GM18499 (cell line): ENCODE measurements around the gene KLF7.

ENCODE experiments used
- ATAC-seq: cut with Tn5 transposase; IDR thresholded peaks from one replicate; pipeline ENCODE4 v1.9.1; 2021; ENCODE audit warnings: moderate number of reproducible peaks; ENCODE audit not compliant: insufficient read depth, unreplicated experiment

The KLF7 gene

GRCh38 chr2:207130958-207131521 lies 34.7 kb downstream of the KLF7 start:
- ATAC-seq, result no peak

DNA sequence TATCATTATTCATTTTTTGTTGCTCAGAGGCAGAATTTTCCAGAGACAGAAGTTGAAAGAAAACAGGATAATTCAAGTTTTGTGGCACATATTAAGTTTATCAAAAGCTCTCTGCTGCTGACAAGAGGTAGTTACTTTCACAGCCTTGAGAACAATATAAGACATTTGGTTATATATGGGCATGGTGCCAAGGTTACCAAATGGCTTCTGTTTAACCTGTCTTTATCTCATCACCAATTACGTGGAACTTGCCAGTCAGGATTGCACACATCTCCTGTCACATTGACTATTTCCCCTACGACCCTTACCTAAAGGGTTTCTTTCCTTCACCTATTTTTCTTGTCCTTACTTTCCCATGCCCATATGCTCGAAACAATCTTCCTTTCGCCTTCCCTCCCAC lies 35.9 kb downstream of the KLF7 start:
- ATAC-seq, result no peak

GRCh38 chr2:207128867-207129266 lies 36.9 kb downstream of the KLF7 start:
- ATAC-seq, result no peak

- no peak for ATAC-seq
Measured at GRCh38 chr2:207126724-207127308, 38.9 kb downstream of the KLF7 start.

GRCh38 chr2:207123776-207124391 lies 41.9 kb downstream of the KLF7 start:
- ATAC-seq, result no peak

GRCh38 chr2:207123335-207123744 lies 42.4 kb downstream of the KLF7 start:
- no peak for ATAC-seq

DNA sequence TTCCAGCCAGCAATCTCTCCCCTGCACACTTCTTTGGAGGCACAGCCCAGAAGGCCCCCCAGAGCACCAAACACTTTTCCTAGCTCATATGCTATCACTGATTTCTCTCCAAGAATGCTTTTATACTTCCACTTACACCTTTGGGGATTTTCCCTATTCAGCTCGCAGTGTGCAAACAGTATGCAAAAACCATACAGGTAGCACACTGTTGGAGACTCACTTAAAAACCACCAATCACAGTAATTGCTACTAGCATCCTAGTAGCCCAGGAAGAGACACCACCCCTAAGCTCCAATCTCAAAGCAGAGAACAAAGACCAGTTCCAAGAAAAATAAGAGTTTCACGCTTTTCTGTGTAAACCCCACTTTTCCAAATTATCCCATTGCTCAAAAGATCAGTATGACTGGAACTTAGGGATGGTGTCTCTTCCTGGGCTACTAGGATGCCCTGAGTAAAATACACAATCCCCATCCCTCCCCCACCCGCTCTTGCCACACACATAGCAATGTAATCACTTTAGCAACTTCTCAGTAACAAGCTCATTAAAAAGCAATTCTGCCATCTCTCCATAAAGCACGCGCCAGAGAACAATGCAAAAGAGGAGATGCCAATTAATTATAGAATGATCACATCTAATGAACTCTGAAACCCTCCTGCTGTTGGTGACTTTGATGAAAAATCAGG lies 43.0 kb downstream of the KLF7 start:
- ATAC-seq, result no peak

DNA sequence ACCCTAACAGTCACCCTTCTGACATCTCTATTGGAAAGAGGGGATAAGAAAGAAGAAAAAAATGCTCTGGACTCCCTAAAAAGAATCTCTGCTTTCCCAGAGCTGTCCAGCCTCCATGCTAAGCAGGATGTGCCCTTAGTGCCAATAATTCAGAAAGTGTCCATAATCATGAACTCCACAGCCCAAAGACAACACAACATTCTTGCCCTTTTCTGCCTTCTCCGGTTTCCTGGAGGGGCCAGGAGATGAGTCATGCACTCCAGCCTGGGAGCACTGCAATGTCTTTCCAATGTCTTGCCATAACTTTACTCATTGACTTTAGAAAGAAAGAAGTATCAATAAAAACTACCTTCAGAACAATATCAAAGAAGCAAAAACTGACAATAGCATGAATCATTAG lies 44.0 kb downstream of the KLF7 start:
- ATAC-seq, result no peak

DNA sequence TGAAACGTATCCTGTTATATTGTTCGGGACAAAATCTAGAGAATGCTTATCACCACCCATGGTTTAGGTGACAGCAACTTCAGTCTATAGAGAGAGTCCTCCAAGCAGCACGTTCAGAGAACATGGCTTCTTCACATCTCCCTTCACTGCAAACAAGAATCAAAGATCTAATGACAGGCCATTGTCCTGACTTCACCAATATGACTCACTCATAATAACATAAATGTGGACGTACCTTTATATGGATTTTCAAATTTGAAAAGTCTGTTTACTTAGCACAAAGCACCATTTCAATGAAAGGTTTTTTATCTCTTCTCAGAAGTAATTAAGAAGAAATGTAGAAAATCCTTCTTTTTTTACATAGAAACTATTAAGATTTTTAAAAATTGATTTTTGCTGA lies 46.7 kb downstream of the KLF7 start:
- no peak for ATAC-seq

DNA sequence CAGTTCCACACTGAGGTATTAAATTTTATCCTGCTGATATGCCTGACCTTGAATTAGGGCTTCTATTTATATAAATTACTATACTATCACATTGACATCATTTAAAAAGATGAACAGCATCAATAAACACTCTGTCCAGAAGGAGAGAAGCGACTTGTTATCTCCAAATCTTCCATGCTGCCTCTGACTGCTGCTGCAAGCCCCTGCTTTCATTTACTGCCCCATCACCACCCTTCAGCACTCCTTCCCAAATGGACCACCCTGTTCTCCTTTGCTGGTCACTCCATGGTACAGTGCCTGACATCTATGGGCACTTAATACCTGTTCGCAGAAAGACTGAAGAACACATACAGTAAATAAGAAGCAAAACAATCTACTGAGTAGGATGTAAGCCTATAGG lies 48.1 kb downstream of the KLF7 start:
- ATAC-seq, result no peak

DNA sequence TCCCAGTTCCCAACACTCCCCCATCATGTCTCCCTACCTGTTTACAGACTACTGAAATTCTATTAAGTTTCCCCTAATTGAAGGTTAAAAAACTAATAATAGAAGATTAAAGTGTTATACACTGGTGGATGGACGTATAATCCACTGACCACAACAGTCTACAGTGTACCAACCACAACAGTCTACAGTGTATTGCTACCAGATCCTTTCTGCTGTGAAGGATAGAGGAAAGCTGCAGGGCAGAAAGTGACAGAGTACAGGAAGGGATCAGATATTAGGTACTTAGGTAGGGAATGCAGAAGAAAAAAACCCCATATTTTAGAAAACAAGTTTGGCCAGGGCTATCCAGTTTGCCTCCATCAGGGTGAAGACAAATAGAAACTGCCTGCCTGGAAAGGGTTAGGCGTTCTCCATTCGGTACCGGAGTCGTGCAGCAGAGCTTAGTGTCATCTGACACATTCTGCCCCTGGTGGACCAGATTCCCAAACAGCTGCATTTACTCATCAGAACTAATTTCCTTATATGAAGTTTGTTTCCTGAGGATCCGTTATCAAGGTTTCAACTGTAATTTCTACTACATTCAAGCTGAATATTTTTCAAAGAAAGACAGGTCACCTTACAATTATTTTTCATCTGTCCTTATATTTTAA lies 49.9 kb downstream of the KLF7 start:
- ATAC-seq, result no peak

DNA sequence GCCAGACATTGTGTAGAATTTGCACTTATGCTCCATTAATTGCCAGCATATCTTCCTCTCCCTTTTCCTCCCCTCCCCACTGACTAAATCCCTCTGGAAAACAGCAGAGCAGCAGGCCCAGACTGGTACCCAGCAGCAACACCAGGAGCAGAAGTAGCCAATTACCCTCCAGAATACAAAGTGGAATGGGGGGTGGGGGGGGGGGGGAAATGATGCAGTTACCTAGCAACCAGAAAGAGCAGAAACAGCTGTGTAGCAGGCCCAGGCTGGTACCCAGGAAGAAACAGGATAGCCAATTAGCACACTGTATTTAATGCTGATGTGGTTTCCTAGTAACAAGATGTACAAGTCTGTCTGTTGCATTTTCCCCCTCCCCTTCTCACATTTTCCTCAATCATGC lies 52.3 kb downstream of the KLF7 start:
- ATAC-seq, result no peak

- no peak for ATAC-seq
Measured at GRCh38 chr2:207112785-207113184, 53.0 kb downstream of the KLF7 start.

- ATAC-seq, result no peak
Measured at GRCh38 chr2:207112383-207112782, 53.4 kb downstream of the KLF7 start.

- ATAC-seq, result no peak
Measured at GRCh38 chr2:207111757-207112156, 54.0 kb downstream of the KLF7 start.

GRCh38 chr2:207110715-207111114 lies 55.0 kb downstream of the KLF7 start:
- ATAC-seq, result no peak

- no peak for ATAC-seq
Measured at GRCh38 chr2:207110310-207110709, 55.4 kb downstream of the KLF7 start.

DNA sequence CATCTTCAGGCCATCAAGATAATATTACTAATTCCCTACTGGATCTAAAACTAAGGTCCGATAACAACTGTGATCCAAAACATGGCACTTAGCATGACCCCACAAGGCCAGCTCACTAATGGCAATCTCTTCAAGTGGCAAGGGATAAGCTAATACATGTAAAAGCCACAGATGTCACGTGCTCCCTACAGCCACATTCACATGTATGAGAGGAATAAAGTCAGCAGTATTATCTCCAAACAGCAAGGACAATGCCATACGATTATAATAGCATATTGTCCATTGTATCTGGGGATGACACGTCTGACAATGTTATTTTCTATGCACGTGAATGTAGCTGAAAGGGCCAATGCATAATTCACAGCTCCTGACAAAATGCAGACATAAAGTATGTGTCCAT lies 56.0 kb downstream of the KLF7 start:
- no peak for ATAC-seq

DNA sequence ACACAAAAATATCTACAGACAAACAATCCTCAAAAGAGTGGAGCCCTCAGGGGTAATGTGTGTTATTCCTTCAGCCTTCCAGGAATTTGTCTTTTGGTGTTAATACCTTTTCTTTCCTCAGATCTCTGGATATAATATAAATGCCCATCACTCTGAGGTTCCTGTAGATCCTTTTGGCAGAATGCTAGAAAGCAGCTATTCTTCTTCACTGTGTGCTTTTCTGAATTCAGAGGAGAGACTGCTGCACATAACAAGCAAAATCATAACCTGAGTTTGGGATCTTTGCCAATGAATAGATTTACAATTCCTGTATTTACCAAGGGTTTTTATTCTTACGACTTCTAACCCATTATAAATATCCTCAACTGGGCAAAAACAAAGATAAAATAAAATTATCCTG lies 57.3 kb downstream of the KLF7 start:
- no peak for ATAC-seq

GRCh38 chr2:207107551-207107950 lies 58.2 kb downstream of the KLF7 start:
- no peak for ATAC-seq

DNA sequence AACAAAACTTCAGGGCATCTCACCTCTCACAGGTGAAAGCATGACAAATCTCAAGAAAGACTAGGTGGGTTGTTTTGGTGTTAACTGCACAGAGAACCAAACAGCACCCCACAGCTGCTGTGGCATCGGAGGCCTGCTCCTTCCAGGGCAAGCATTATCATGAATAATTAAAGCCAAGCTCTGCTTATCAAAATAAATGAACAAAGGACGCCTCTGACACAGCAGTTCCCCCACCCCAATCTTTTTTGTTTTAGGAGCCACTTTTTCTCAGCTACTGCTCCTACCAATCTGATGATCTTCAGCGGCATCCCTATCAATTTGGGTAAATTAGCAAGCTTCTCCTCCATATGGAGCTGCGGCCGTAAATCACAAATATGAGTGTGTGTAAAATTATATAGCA lies 58.6 kb downstream of the KLF7 start:
- ATAC-seq, result no peak
